Measurements from ENCODE around the gene RHOB. TPM values are rescaled to one million over a fixed set of nuclear protein-coding genes. Genes with fewer than 3 reads are reported as not detected.

Gene RHOB
- total and polyA plus RNA-seq, 2 of the 13 experiments (the other 11 are each of a cell fraction or from before 2014, with no cell fraction given): 192 to 268 TPM

GRCh38 chr2:20400787-20401488, 45.9 kb upstream of the RHOB start (continued):
- TF ChIP-seq ZNF441 (CRISPR knock-in tag; IDR thresholded peaks at IDR 0.05; ENCODE audit: borderline replicate concordance) (no peak), GLI4 (CRISPR knock-in tag; IDR thresholded peaks at IDR 0.05; ENCODE audit: borderline replicate concordance) (no peak), ZNF281 (CRISPR knock-in tag; IDR thresholded peaks at IDR 0.05; ENCODE audit: borderline replicate concordance) (no peak), ATF7 (IDR thresholded peaks at IDR 0.05) (no peak), ATF7 (CRISPR knock-in tag; IDR thresholded peaks at IDR 0.05) (no peak)
- TF ChIP-seq, protein P1, sequence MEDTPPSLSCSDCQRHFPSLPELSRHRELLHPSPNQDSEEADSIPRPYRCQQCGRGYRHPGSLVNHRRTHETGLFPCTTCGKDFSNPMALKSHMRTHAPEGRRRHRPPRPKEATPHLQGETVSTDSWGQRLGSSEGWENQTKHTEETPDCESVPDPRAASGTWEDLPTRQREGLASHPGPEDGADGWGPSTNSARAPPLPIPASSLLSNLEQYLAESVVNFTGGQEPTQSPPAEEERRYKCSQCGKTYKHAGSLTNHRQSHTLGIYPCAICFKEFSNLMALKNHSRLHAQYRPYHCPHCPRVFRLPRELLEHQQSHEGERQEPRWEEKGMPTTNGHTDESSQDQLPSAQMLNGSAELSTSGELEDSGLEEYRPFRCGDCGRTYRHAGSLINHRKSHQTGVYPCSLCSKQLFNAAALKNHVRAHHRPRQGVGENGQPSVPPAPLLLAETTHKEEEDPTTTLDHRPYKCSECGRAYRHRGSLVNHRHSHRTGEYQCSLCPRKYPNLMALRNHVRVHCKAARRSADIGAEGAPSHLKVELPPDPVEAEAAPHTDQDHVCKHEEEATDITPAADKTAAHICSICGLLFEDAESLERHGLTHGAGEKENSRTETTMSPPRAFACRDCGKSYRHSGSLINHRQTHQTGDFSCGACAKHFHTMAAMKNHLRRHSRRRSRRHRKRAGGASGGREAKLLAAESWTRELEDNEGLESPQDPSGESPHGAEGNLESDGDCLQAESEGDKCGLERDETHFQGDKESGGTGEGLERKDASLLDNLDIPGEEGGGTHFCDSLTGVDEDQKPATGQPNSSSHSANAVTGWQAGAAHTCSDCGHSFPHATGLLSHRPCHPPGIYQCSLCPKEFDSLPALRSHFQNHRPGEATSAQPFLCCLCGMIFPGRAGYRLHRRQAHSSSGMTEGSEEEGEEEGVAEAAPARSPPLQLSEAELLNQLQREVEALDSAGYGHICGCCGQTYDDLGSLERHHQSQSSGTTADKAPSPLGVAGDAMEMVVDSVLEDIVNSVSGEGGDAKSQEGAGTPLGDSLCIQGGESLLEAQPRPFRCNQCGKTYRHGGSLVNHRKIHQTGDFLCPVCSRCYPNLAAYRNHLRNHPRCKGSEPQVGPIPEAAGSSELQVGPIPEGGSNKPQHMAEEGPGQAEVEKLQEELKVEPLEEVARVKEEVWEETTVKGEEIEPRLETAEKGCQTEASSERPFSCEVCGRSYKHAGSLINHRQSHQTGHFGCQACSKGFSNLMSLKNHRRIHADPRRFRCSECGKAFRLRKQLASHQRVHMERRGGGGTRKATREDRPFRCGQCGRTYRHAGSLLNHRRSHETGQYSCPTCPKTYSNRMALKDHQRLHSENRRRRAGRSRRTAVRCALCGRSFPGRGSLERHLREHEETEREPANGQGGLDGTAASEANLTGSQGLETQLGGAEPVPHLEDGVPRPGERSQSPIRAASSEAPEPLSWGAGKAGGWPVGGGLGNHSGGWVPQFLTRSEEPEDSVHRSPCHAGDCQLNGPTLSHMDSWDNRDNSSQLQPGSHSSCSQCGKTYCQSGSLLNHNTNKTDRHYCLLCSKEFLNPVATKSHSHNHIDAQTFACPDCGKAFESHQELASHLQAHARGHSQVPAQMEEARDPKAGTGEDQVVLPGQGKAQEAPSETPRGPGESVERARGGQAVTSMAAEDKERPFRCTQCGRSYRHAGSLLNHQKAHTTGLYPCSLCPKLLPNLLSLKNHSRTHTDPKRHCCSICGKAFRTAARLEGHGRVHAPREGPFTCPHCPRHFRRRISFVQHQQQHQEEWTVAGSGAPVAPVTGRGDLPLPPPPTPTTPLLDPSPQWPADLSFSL (CRISPR knock-in tag; IDR thresholded peaks at IDR 0.05): no peak
